ENCODE measurements around the gene TTYH3. TPM values are rescaled to one million over a fixed set of nuclear protein-coding genes. Genes with fewer than 3 reads are reported as not detected.

The TTYH3 gene
- total and polyA plus RNA-seq, 8 donors = 82.9 to 153 (median 111) TPM

- no peak overlapping the region for H3K27ac ChIP-seq
- H3K4me3 ChIP-seq = no peak overlapping the region
- peaks cover 12 to 33% of the 10 kb centered on the region in 2 donors for H3K4me1 ChIP-seq
- H3K9me3 ChIP-seq = no peaks in the 10 kb centered on the region
- DNase-seq = peak in 1 of 4 donors; percentile 66
- intact Hi-C loops (cut with DNase I) = no loop called here
- no peaks in the 10 kb centered on the region for H3K36me3 ChIP-seq
- ATAC-seq = no peak
- H3K27me3 ChIP-seq = no peaks in the 10 kb centered on the region
- no peak for TF ChIP-seq CTCF (IDR thresholded peaks at IDR 0.05)
These were observed 7.4 kb upstream of the TTYH3 start for GRCh38 chr7:2624293-2624886.

GRCh38 chr7:2626498-2627117, 5.2 kb upstream of the TTYH3 start:
- intact Hi-C loops (cut with DNase I) = no loop called here
- peaks cover 11 to 32% of the 10 kb centered on the region in 2 donors for H3K4me1 ChIP-seq
- ATAC-seq = no peak

DNA sequence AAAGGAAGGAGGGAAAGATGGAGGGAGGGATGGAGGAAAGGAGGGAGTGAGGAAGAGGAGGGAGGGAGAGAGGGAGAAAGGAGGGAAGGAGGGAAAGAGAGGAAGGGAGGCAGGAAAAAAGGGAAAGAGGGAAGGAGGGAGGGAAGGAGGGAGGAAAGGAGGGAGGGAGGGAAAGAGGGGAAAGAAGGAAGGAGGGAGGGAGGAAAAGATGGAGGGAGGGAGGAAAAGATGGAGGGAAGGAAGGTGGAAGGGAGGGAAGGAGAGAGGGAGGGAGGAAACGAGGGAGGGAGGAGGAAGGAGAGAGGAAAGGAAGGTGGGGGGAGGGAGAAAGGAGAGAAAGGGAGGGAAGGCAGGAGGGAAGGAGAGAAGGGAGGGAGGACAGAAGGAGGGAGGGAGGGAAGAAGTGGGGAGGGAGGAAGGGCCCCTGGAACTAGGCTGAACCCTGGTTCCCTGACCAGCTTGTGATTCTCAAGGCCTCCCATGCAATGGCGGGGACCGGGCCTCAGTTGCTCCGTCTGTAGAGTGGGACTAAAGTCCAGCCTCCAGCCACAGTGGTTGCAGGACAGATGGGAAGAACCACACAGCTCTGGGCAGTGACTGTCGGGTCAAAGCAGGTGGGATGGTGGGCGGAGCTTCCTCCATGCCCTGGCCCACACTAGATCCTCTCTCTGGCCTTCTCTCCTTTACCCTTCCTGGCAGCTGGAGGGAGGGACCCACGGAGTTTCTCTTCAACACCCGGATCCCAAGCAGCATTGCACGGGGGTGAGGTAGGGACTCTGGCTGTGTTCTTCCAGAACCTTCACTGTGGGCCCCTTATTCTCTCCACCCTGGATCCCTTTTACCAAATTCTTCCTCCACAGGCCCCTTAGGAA, 4.3 kb upstream of the TTYH3 start:
- no peak for TF ChIP-seq CTCF (IDR thresholded peaks at IDR 0.05)
- DNase-seq = no peak
- peaks cover 8 to 30% of the 10 kb centered on the region in 2 donors for H3K4me1 ChIP-seq
- H3K27ac ChIP-seq = peak overlapping the region in 1 of 2 donors; percentile 28
- ATAC-seq = no peak
- H3K27me3 ChIP-seq = peaks cover 0 to 4% of the 10 kb centered on the region in 2 donors
- intact Hi-C loops (cut with DNase I) = no loop called here
- H3K4me3 ChIP-seq = no peak overlapping the region
- H3K9me3 ChIP-seq = no peaks in the 10 kb centered on the region
- no peaks in the 10 kb centered on the region for H3K36me3 ChIP-seq

More at GRCh38 chr7:2626498-2627117, 5.2 kb upstream of the TTYH3 start:
- TF ChIP-seq CTCF (IDR thresholded peaks at IDR 0.05) = no peak
- Histone ChIP-seq H3K4me3 (no peak overlapping the region), H3K27me3 (no peaks in the 10 kb centered on the region), H3K36me3 (no peaks in the 10 kb centered on the region), H3K9me3 (no peaks in the 10 kb centered on the region), H3K27ac (peak overlapping the region in 1 of 2 donors; percentile 28)
- DNase-seq = peak in 1 of 4 donors; percentile 61

DNA sequence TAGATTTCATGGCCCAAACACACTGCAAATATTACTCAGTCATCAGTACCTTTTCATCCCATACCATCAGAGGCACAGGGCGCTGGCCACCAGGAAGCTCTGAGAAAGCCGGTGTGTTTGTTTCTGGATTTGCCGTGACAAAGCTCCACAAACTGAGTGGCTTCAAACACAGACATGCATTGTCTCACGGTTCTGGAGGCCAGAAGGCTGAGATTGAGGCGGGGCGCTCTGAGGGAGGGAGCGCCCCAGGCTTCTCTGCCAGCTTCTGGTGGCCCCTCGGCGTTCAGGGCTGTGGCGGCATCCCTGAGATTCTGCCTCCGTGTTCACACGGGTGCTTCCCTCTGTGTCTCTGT, 3.7 kb upstream of the TTYH3 start:
- Histone ChIP-seq H3K27me3 (peaks cover 0 to 10% of the 10 kb centered on the region in 2 donors), H3K4me3 (no peak overlapping the region), H3K36me3 (no peaks in the 10 kb centered on the region), H3K4me1 (peaks cover 8 to 30% of the 10 kb centered on the region in 2 donors), H3K27ac (no peak overlapping the region), H3K9me3 (no peaks in the 10 kb centered on the region)
- no peak for DNase-seq
- TF ChIP-seq CTCF (IDR thresholded peaks at IDR 0.05) = no peak
- ATAC-seq = no peak
- intact Hi-C loops (cut with DNase I) = no loop called here

- peaks cover 10 to 30% of the 10 kb centered on the region in 2 donors for H3K4me1 ChIP-seq
- intact Hi-C loops (cut with DNase I) = no loop called here
- no peak for TF ChIP-seq CTCF (IDR thresholded peaks at IDR 0.05)
These were observed 2.9 kb upstream of the TTYH3 start for GRCh38 chr7:2628891-2629290.

More at GRCh38 chr7:2628891-2629290, 2.9 kb upstream of the TTYH3 start:
- peaks cover 0 to 10% of the 10 kb centered on the region in 2 donors for H3K27me3 ChIP-seq
- H3K9me3 ChIP-seq = no peaks in the 10 kb centered on the region
- ATAC-seq (no peak), DNase-seq (no peak)
- no peak overlapping the region for H3K27ac ChIP-seq
- H3K4me3 ChIP-seq = no peak overlapping the region
- no peaks in the 10 kb centered on the region for H3K36me3 ChIP-seq

All from left lung (tissue), 10 donors.